K562 (cell line): ENCODE measurements around the gene EHD3. TPM values are rescaled to one million over a fixed set of nuclear protein-coding genes. Genes with fewer than 3 reads are reported as not detected.

Experiments used
- IFI16 ChIP-seq: fragments of 250-450 bp; sonication (Bioruptor Pico); IDR thresholded peaks from 2 replicates; pipeline ENCODE4 v2.1.2; 2022; ENCODE audit warnings: mild to moderate bottlenecking, inconsistent platforms
- MIER1 ChIP-seq: fragments of 450-650 bp; IDR thresholded peaks from 2 replicates; pipeline ENCODE4 v1.6.1; 2016; ENCODE audit warnings: antibody characterized with exemption, mild to moderate bottlenecking, low read depth
- NR2C2 ChIP-seq, 2 experiments: fragments of 200-800 bp in 1 of 2; sonication (Bioruptor generic) in 1 of 2; sonication (generic) in 1 of 2; formaldehyde crosslinking in 1 of 2; IDR thresholded peaks; 2 replicates each; pipeline versions ENCODE4 v1.6.1 to v1.8.0; 2016 to 2022; ENCODE audit warnings: mild to moderate bottlenecking in 1 of 2, missing compliant biosample characterization in 1 of 2, missing genetic modification characterization in 1 of 2, missing genetic modification reagents in 1 of 2
- PTRF ChIP-seq: fragments of 450-650 bp; IDR thresholded peaks from 2 replicates; pipeline ENCODE4 v1.6.1; 2016; ENCODE audit warnings: mild to moderate bottlenecking, missing genetic modification characterization, missing compliant biosample characterization
- polyA plus RNA-seq, 8 experiments: library from polyadenylated mRNA; depleted of rRNA in 4 of 8; stranded (reverse) in 5 of 8; unstranded in 3 of 8; fragments of >200 nt; fragmentation: Nextera tagmentation in 2 of 8; fragmentation: Illumina TruSeq in 1 of 8; extraction: Ambion mirVana in 2 of 8; extraction: Trizol in 1 of 8; gene quantifications; 2 replicates each; pipeline versions ENCODE4 v1.2.1 to v1.2.3, GENCODE V29; 2011 to 2014; ENCODE audit warnings: inconsistent platforms in 1 of 8, missing spikeins in 1 of 8
- total RNA-seq, 7 experiments: library from RNA; depleted of rRNA in 6 of 7; stranded (reverse); fragments of >200 nt in 6 of 7; fragmentation: Illumina TruSeq in 2 of 7; extraction: Trizol in 2 of 7; gene quantifications; 2 replicates each; pipeline versions ENCODE4 v1.2.1 to v1.2.3, GENCODE V29; 2011 to 2021; ENCODE audit warnings: low replicate concordance in 1 of 7
- TF ChIP-seq, protein P1 (sequence below): fragments of 250-450 bp; sonication (Bioruptor Pico); IDR thresholded peaks from 2 replicates; pipeline ENCODE4 v1.5.0; 2021; ENCODE audit warnings: mild to moderate bottlenecking, moderate library complexity
- TF ChIP-seq, protein P2 (sequence below): sonication (generic); formaldehyde crosslinking; IDR thresholded peaks from 2 replicates; pipeline ENCODE4 v1.8.1; 2023; ENCODE audit warnings: mild to moderate bottlenecking, missing genetic modification reagents, moderate library complexity

The EHD3 gene
- total and polyA plus RNA-seq, 9 of the 15 experiments (the other 6 are each of a cell fraction or from before 2014, with no cell fraction given), result under 0.01 to 0.04 (median 0.03) TPM; not detected in 3

DNA sequence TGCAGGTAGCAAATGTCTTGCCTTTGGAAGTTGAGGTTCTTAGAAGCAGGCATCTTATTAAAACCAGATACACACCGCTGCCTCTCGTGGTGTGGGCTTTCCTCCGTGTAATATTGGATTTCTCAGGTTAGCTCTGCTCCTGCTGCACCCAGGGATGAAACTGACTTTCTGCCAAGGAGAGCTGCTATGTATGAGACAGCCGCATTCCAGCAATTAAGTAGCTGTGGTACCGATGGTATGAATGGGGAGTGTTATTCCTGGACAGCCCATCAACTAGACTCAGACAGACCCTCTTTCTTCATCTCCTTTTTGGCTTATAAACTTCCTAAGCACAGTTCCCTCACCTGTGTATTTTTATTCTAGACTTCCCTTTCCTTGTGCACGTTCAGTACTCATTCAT lies 6.8 kb upstream of the EHD3 start (continued):
- TF ChIP-seq, protein P1, sequence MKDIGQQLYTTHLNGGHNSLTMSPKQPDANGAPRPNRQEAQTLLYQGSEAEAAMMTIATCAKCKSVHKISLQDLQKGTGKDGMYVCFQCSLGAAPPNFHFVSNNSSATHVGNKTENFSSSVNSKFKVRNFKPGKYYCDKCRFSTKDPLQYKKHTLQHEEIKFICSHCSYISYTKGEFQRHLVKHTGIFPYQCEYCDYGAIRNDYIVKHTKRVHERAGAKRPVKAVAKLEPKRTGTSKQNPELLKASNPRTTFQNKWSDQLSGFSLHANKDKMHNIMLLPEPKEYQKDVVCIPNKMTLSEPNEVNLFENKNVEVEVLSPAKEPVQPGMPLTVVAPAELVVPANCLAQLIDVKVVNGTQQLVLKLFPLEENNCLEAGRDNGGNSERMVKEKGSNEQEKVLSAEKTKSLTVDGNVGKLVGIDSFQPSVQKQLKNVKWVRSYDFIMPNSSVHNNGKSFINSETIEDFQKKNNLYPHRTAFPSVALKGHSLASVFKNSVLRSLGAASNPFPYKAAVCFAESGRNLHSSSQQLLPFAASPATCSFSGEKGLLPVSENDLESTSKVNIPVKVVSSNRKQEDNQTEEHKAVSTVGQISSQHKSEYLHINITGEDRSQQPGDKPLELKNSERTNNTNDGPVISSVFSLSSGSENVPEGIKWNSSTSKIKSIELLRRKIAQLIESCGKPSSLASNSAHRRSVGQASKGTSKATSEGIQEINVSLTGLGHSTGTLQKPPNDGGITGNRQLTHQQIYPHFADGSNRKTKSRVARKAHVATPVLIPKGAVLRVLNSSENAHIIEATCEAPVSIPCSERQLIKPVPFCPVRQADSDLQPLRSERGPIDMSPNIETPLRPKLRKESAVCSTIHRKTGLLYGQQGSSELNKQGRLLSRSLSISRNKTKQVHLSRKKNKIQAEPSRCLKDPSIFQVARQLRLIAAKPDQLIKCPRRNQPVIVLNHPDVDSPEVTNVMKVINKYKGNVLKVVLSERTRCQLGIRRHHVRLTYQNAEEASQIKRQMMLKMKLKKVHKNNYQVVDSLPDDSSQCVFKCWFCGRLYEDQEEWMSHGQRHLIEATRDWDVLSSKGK (CRISPR knock-in tag), result no peak
- no peak for TF ChIP-seq IFI16 (CRISPR knock-in tag)
- TF ChIP-seq NR2C2 (CRISPR knock-in tag; IDR thresholded peaks at IDR 0.05), result no peak
- no peak for TF ChIP-seq NR2C2 (tag; IDR thresholded peaks at IDR 0.05)
- no peak for TF ChIP-seq PTRF (tag)
- TF ChIP-seq, protein P2, sequence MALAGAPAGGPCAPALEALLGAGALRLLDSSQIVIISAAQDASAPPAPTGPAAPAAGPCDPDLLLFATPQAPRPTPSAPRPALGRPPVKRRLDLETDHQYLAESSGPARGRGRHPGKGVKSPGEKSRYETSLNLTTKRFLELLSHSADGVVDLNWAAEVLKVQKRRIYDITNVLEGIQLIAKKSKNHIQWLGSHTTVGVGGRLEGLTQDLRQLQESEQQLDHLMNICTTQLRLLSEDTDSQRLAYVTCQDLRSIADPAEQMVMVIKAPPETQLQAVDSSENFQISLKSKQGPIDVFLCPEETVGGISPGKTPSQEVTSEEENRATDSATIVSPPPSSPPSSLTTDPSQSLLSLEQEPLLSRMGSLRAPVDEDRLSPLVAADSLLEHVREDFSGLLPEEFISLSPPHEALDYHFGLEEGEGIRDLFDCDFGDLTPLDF (CRISPR knock-in tag), result no peak
- no peak for TF ChIP-seq MIER1
